Fibroblast of lung (primary cell): Measurements from ENCODE around the gene TTC33. TPM values are rescaled to one million over a fixed set of nuclear protein-coding genes. Genes with fewer than 3 reads are reported as not detected.

Experiments used
- DNase-seq, 2 donors: peaks; one replicate each; pipeline versions ENCODE4 v3.0.0 to v3.0.0-alpha.2; 2010; ENCODE audit warnings: low read depth in 2 of 2
- H2AFZ ChIP-seq: 2 replicates; pipeline ENCODE4 v1.5.1; 2012; ENCODE audit warnings: low read length, control low read depth, inconsistent platforms
- H3K27ac ChIP-seq: 2 replicates; pipeline ENCODE4 v1.5.1; 2011; ENCODE audit warnings: low read length, control low read depth; ENCODE audit not compliant: insufficient read depth
- H3K27me3 ChIP-seq: 2 replicates; pipeline ENCODE4 v1.5.1; 2011; ENCODE audit warnings: mild to moderate bottlenecking, low read length; ENCODE audit not compliant: control insufficient read depth, insufficient read depth
- H3K36me3 ChIP-seq: 2 replicates; pipeline ENCODE4 v1.5.1; 2011; ENCODE audit warnings: low read length; ENCODE audit not compliant: control insufficient read depth, insufficient read depth
- H3K4me1 ChIP-seq: 2 replicates; pipeline ENCODE4 v1.5.1; 2011; ENCODE audit warnings: low read length; ENCODE audit not compliant: control insufficient read depth, insufficient read depth; ENCODE audit errors: extremely low read depth
- H3K4me2 ChIP-seq: 2 replicates; pipeline ENCODE4 v1.5.1; 2011; ENCODE audit warnings: low read length, control low read depth; ENCODE audit not compliant: insufficient read depth; ENCODE audit errors: extremely low read depth
- H3K4me3 ChIP-seq, 4 experiments: fragments of 200-600 bp in 1 of 4; sonication (generic) in 1 of 4; replicated peaks in 1 of 4; 2 replicates each; pipeline ENCODE4 v1.5.1; 2011 to 2016; ENCODE audit warnings: low read length in 4 of 4, low read depth in 3 of 4, mild to moderate bottlenecking in 3 of 4, control low read depth in 2 of 4, inconsistent platforms in 1 of 4, mixed read lengths in 1 of 4; ENCODE audit not compliant: insufficient read depth in 1 of 4; ENCODE audit errors: control extremely low read depth in 1 of 4
- H3K79me2 ChIP-seq: 2 replicates; pipeline ENCODE4 v1.5.1; 2012; ENCODE audit warnings: mild to moderate bottlenecking, low read length, inconsistent platforms; ENCODE audit not compliant: control insufficient read depth, insufficient read depth
- H3K9ac ChIP-seq: 2 replicates; pipeline ENCODE4 v1.5.1; 2011; ENCODE audit warnings: mild to moderate bottlenecking, low read length, control low read depth; ENCODE audit not compliant: insufficient read depth
- H3K9me3 ChIP-seq: 2 replicates; pipeline ENCODE4 v1.5.1; 2012; ENCODE audit warnings: low read depth, low read length; ENCODE audit not compliant: control insufficient read depth, insufficient read depth
- H4K20me1 ChIP-seq: 2 replicates; pipeline ENCODE4 v1.5.1; 2011; ENCODE audit warnings: low read length; ENCODE audit not compliant: control insufficient read depth, insufficient read depth; ENCODE audit errors: extremely low read depth
- CTCF ChIP-seq, 2 donors: IDR thresholded peaks in 1 of 2; conservative IDR thresholded peaks in 1 of 2; 1 replicate in 1 of 2; 2 replicates in 1 of 2; pipeline ENCODE4 v1.5.1; 2011 to 2012; ENCODE audit warnings: low read length in 2 of 2, control low read depth in 1 of 2, inconsistent platforms in 1 of 2, low read depth in 1 of 2, mild to moderate bottlenecking in 1 of 2
- EZH2 ChIP-seq: IDR thresholded peaks from 2 replicates; pipeline ENCODE4 v1.5.1; 2012; ENCODE audit warnings: low read length, control low read depth, mild to moderate bottlenecking; ENCODE audit errors: missing control alignments
- polyA plus RNA-seq, 2 donors: library from polyadenylated mRNA; depleted of rRNA in 1 of 2; stranded (reverse) in 1 of 2; unstranded in 1 of 2; fragments of >200 nt; gene quantifications; 2 replicates each; pipeline ENCODE4 v1.2.1, GENCODE V29; 2011 to 2012; ENCODE audit warnings: missing spikeins in 1 of 2
- total RNA-seq: library from RNA; depleted of rRNA; stranded (reverse); fragments of >200 nt; gene quantifications from 2 replicates; pipeline ENCODE4 v1.2.1, GENCODE V29; 2014

Gene TTC33
- total and polyA plus RNA-seq, 2 donors (not counting 1 experiment from before 2014, with no cell fraction given): 8.7 to 16.3 TPM

GRCh38 chr5:40549616-40550015 is 206.1 kb downstream of the TTC33 start:
- DNase-seq: peak; percentile 8 to 22
- Histone ChIP-seq H2AFZ (no peak overlapping the region), H3K9me3 (no peaks in the 10 kb centered on the region), H3K27me3 (no peaks in the 10 kb centered on the region), H3K36me3 (no peaks in the 10 kb centered on the region), H4K20me1 (no peaks in the 10 kb centered on the region), H3K4me2 (no peak overlapping the region), H3K79me2 (no peaks in the 10 kb centered on the region), H3K27ac (no peak overlapping the region), H3K4me1 (peaks cover 5% of the 10 kb centered on the region), H3K4me3 (no peak overlapping the region), H3K9ac (no peak overlapping the region)
- TF ChIP-seq CTCF (conservative IDR thresholded peaks at IDR 0.05 in 1 of 2, IDR thresholded peaks at IDR 0.05 in 1 of 2; ENCODE audit: low read depth in 1 of 2, low read length in 2 of 2): no peak
- TF ChIP-seq EZH2: no peak

- H3K4me1 ChIP-seq: peaks cover 5% of the 10 kb centered on the region
- no peaks in the 10 kb centered on the region for H3K9me3 ChIP-seq
- H4K20me1 ChIP-seq: no peaks in the 10 kb centered on the region
- no peaks in the 10 kb centered on the region for H3K36me3 ChIP-seq
- no peak overlapping the region for H3K4me2 ChIP-seq
- no peak overlapping the region for H3K4me3 ChIP-seq
- H3K27ac ChIP-seq: no peak overlapping the region
- DNase-seq: no peak
- H3K79me2 ChIP-seq: no peaks in the 10 kb centered on the region
- H3K9ac ChIP-seq: no peak overlapping the region
- no peak overlapping the region for H2AFZ ChIP-seq
- TF ChIP-seq EZH2 (no peak), CTCF (conservative IDR thresholded peaks at IDR 0.05 in 1 of 2, IDR thresholded peaks at IDR 0.05 in 1 of 2; ENCODE audit: low read depth in 1 of 2, low read length in 2 of 2) (no peak)
- no peaks in the 10 kb centered on the region for H3K27me3 ChIP-seq
Observed at GRCh38 chr5:40547994-40548575, 207.7 kb downstream of the TTC33 start.

GRCh38 chr5:40547557-40547956 is 208.2 kb downstream of the TTC33 start:
- Histone ChIP-seq H3K9ac (no peak overlapping the region), H3K4me3 (no peak overlapping the region), H3K27me3 (no peaks in the 10 kb centered on the region), H3K79me2 (no peaks in the 10 kb centered on the region), H4K20me1 (no peaks in the 10 kb centered on the region), H2AFZ (no peak overlapping the region), H3K27ac (no peak overlapping the region), H3K4me1 (peaks cover 5% of the 10 kb centered on the region), H3K36me3 (no peaks in the 10 kb centered on the region), H3K4me2 (no peak overlapping the region), H3K9me3 (no peaks in the 10 kb centered on the region)
- no peak for DNase-seq
- TF ChIP-seq CTCF (conservative IDR thresholded peaks at IDR 0.05 in 1 of 2, IDR thresholded peaks at IDR 0.05 in 1 of 2; ENCODE audit: low read depth in 1 of 2, low read length in 2 of 2) (no peak), EZH2 (no peak)
